ENCODE data around the gene MSMB. TPM values are rescaled to one million over a fixed set of nuclear protein-coding genes. Genes with fewer than 3 reads are reported as not detected.

The MSMB gene
- total and polyA plus RNA-seq, 9 of the 15 experiments (the other 6 are each of a cell fraction or from before 2014, with no cell fraction given) = 0.21 to 0.60 TPM; not detected in 7

- peak overlapping the region; percentile 16; the same call in 1 of the 3 replicates for H3K27ac ChIP-seq (ENCODE audit: extremely low read depth, low read depth, low read length)
- ChIA-PET POLR2A (interaction anchor here (0.8 to 8.5 kb wide), 5 partner anchors 9 to 43 kb away, joined by 3 to 136 read pairs (median 5); no protein-coding TSS in a partner anchor), CTCF (ENCODE audit: low intra/inter-chr PET ratio) (no interaction called here)
- no peaks in the 10 kb centered on the region for H3K27me3 ChIP-seq (ENCODE audit: control insufficient read depth in 2 of 2, insufficient read depth in 2 of 2, low read length in 2 of 2)
- H3K9me1 ChIP-seq (ENCODE audit: control insufficient read depth, insufficient read depth, low read length) = no peaks in the 10 kb centered on the region
- DNase-seq (ENCODE audit: extremely low read depth in 1 of 4, low spot score in 3 of 4) = no peak
- no peak overlapping the region for H3K9ac ChIP-seq (ENCODE audit: insufficient read depth in 1 of 2, low read depth in 2 of 2, low read length in 2 of 2)
- H3K36me3 ChIP-seq (ENCODE audit: control insufficient read depth, insufficient read depth, low read length) = peaks cover 92% of the 10 kb centered on the region
- no peaks in the 10 kb centered on the region for H4K20me1 ChIP-seq (replicated peaks; ENCODE audit: control insufficient read depth, insufficient read depth, low read length)
- FAIRE-seq = no peak
- in situ Hi-C loops (cut with MboI) = no loop called here
- no peak overlapping the region for H2AFZ ChIP-seq (ENCODE audit: low read depth, low read length)
- peaks cover 41% of the 10 kb centered on the region for H3K79me2 ChIP-seq (ENCODE audit: control insufficient read depth, insufficient read depth, low read length)
- WGBS (ENCODE audit: insufficient coverage, low coverage, missing lambda C conversion rate) = 79% methylated on average over 4 of the region's 4 CpGs
- no peaks in the 10 kb centered on the region for H3K9me3 ChIP-seq (replicated peaks; ENCODE audit: control insufficient read depth, insufficient read depth, low read depth, low read length)
- no peak for ATAC-seq
- H3K4me2 ChIP-seq (ENCODE audit: insufficient read depth, low read length) = no peak overlapping the region
- TSS peak; percentile 42 for BruUV-seq (replicated peaks)
- H3K4me1 ChIP-seq (replicated peaks in 1 of 2; ENCODE audit: control insufficient read depth in 2 of 2, insufficient read depth in 2 of 2, low read length in 2 of 2) = peaks cover 19 to 35% of the 10 kb centered on the region in 2 experiments; a peak in 4 of 5 replicates
- H3K4me3 ChIP-seq = no peak overlapping the region
- TF ChIP-seq POLR2A (conservative IDR thresholded peaks at IDR 0.05) (peak; percentile 28; the same call in 1 of the 2 replicates), USF2 (CRISPR knock-in tag; IDR thresholded peaks at IDR 0.05) (no peak), TFAP4 (CRISPR knock-in tag; IDR thresholded peaks at IDR 0.05; ENCODE audit: borderline replicate concordance) (no peak), ZNF217 (CRISPR knock-in tag; IDR thresholded peaks at IDR 0.05) (no peak), POLR2G (IDR thresholded peaks at IDR 0.05; ENCODE audit: low read depth, low read length) (peak; percentile 56; the same call in 1 of the 2 replicates), SUPT5H (IDR thresholded peaks at IDR 0.05) (peak; percentile 22; the same call in 1 of the 2 replicates), NCOR1 (IDR thresholded peaks at IDR 0.05) (no peak)
- intact Hi-C loops (cut with micrococcal nuclease) = no loop called here
These were observed 40.7 kb downstream of the MSMB start for GRCh38 chr10:46005383-46005782.
